H1 (cell line): Measurements from ENCODE around the gene COMT. TPM values are rescaled to one million over a fixed set of nuclear protein-coding genes. Genes with fewer than 3 reads are reported as not detected.

Experiments
- CTCF ChIA-PET: fragments of 300-600 bp; sonication (Branson Sonifier 250); formaldehyde crosslinking; loops from one replicate; lab custom pipeline; 2021; ENCODE audit not compliant: partially characterized antibody; lab: Charles Lee
- POLR2A ChIA-PET: fragments of 300-600 bp; sonication (Branson Sonifier 250); formaldehyde crosslinking; loops from one replicate; lab custom pipeline; 2021; ENCODE audit warnings: inconsistent platforms; ENCODE audit not compliant: partially characterized antibody; lab: Charles Lee
- DNase-seq, 2 experiments: peaks; one replicate each; pipeline versions ENCODE4 v3.0.0 to v3.0.0-alpha.2; 2010 to 2022; ENCODE audit warnings: low spot score in 2 of 2, low read depth in 1 of 2, mixed read lengths in 1 of 2
- FAIRE-seq: peaks from 2 replicates; lab custom pipeline; 2011; peaks lifted over from hg19 to GRCh38; lab: Jason Lieb, UNC
- H2AFZ ChIP-seq: 2 replicates; pipeline ENCODE4 v1.8.1; 2012; ENCODE audit warnings: low read length, inconsistent platforms
- H2AK5ac ChIP-seq: 2 replicates; pipeline ENCODE4 v1.6.1; 2013; ENCODE audit warnings: low read depth, low read length
- H2BK120ac ChIP-seq: replicated peaks from 2 replicates; pipeline ENCODE3; 2013; ENCODE audit warnings: low read depth, low read length, inconsistent platforms
- H2BK12ac ChIP-seq: 2 replicates; pipeline ENCODE4 v1.6.1; 2013; ENCODE audit warnings: low read depth, low read length
- H2BK15ac ChIP-seq: 2 replicates; pipeline ENCODE4 v1.6.1; 2013; ENCODE audit warnings: low read length
- H2BK20ac ChIP-seq: 2 replicates; pipeline ENCODE4 v1.6.1; 2013; ENCODE audit warnings: low read length
- H2BK5ac ChIP-seq: 2 replicates; pipeline ENCODE4 v1.6.1; 2013; ENCODE audit warnings: low read depth, low read length
- H3K14ac ChIP-seq: 2 replicates; pipeline ENCODE4 v1.6.1; 2013; ENCODE audit warnings: inconsistent platforms; ENCODE audit not compliant: insufficient read length
- H3K18ac ChIP-seq: 2 replicates; pipeline ENCODE4 v1.6.1; 2013; ENCODE audit warnings: low read length; ENCODE audit errors: extremely low read depth
- H3K23ac ChIP-seq: 2 replicates; pipeline ENCODE4 v1.6.1; 2013; ENCODE audit warnings: inconsistent platforms; ENCODE audit not compliant: insufficient read length
- H3K23me2 ChIP-seq: 2 replicates; pipeline ENCODE4 v1.6.1; 2013; ENCODE audit warnings: low read depth, low read length
- H3K27ac ChIP-seq: 2 replicates; pipeline ENCODE4 v1.6.1; 2011; ENCODE audit warnings: low read depth, low read length, inconsistent platforms
- H3K27me3 ChIP-seq, 4 experiments: replicated peaks in 1 of 4; 1 replicate in 1 of 4; 2 replicates in 3 of 4; pipeline versions ENCODE4 v1.6.1 to v1.8.1; 2011 to 2013; ENCODE audit warnings: low read length in 3 of 4, mild to moderate bottlenecking in 3 of 4, inconsistent platforms in 2 of 4, mixed read lengths in 2 of 4, moderate library complexity in 1 of 4; ENCODE audit not compliant: control insufficient read depth in 3 of 4, insufficient read depth in 3 of 4; ENCODE audit errors: extremely low read depth in 1 of 4
- H3K36me3 ChIP-seq, 4 experiments: 2 replicates each; pipeline versions ENCODE4 v1.6.1 to v1.8.1; 2011 to 2013; ENCODE audit warnings: mild to moderate bottlenecking in 4 of 4, low read length in 3 of 4, moderate library complexity in 2 of 4, control low read depth in 1 of 4, inconsistent platforms in 1 of 4; ENCODE audit not compliant: insufficient read depth in 4 of 4, control insufficient read depth in 2 of 4
- H3K4ac ChIP-seq: replicated peaks from 2 replicates; pipeline ENCODE3; 2013; ENCODE audit warnings: low read length, low read depth, mixed read lengths, inconsistent platforms; ENCODE audit not compliant: insufficient read length
- H3K4me1 ChIP-seq, 4 experiments: replicated peaks in 1 of 4; 1 replicate in 1 of 4; 2 replicates in 3 of 4; pipeline versions ENCODE4 v1.6.1 to v1.8.1; 2011 to 2013; ENCODE audit warnings: low read length in 3 of 4, inconsistent platforms in 2 of 4, mixed read lengths in 1 of 4; ENCODE audit not compliant: insufficient read depth in 4 of 4, control insufficient read depth in 3 of 4
- H3K4me2 ChIP-seq, 2 experiments: 2 replicates each; pipeline versions ENCODE4 v1.6.1 to v1.8.1; 2011 to 2013; ENCODE audit warnings: low read depth in 2 of 2, low read length in 2 of 2, control low read depth in 1 of 2, inconsistent platforms in 1 of 2, mild to moderate bottlenecking in 1 of 2; ENCODE audit not compliant: insufficient read depth in 1 of 2
- H3K4me3 ChIP-seq, 4 experiments: fragments of 200-600, 300-600 bp in 1 of 4; sonication (generic), shearing (Covaris generic), sonication (Bioruptor Twin) in 1 of 4; 2 replicates each; pipeline versions ENCODE4 v1.5.1 to v1.8.1; 2011 to 2016; ENCODE audit warnings: low read length in 4 of 4, low read depth in 3 of 4, control low read depth in 2 of 4, inconsistent platforms in 2 of 4, mild to moderate bottlenecking in 2 of 4, mixed read lengths in 1 of 4, moderate library complexity in 1 of 4; ENCODE audit not compliant: insufficient read depth in 2 of 4; ENCODE audit errors: extremely low read depth in 1 of 4
- H3K56ac ChIP-seq: replicated peaks from 2 replicates; pipeline ENCODE3; 2013; ENCODE audit warnings: low read depth, mild to moderate bottlenecking, mixed read lengths, low read length, inconsistent platforms; ENCODE audit not compliant: insufficient read length
- H3K79me1 ChIP-seq: 2 replicates; pipeline ENCODE4 v1.6.1; 2013; ENCODE audit warnings: low read depth, low read length, control low read depth
- H3K79me2 ChIP-seq, 2 experiments: 2 replicates each; pipeline versions ENCODE4 v1.6.1 to v1.8.1; 2012 to 2013; ENCODE audit warnings: low read length in 2 of 2, mild to moderate bottlenecking in 2 of 2, inconsistent platforms in 1 of 2; ENCODE audit not compliant: insufficient read depth in 2 of 2, control insufficient read depth in 1 of 2
- H3K9ac ChIP-seq, 4 experiments: replicated peaks in 1 of 4; 1 replicate in 1 of 4; 2 replicates in 3 of 4; pipeline versions ENCODE4 v1.6.1 to v1.8.1; 2011 to 2013; ENCODE audit warnings: low read depth in 3 of 4, low read length in 3 of 4, control low read depth in 2 of 4, mild to moderate bottlenecking in 2 of 4, moderate library complexity in 2 of 4, inconsistent platforms in 1 of 4; ENCODE audit errors: extremely low read depth in 1 of 4
- H3K9me3 ChIP-seq, 2 experiments: 2 replicates each; pipeline versions ENCODE4 v1.6.1 to v1.8.1; 2012 to 2013; ENCODE audit warnings: mild to moderate bottlenecking in 2 of 2, moderate library complexity in 2 of 2, control low read depth in 1 of 2, inconsistent platforms in 1 of 2, low read depth in 1 of 2, low read length in 1 of 2, mixed read lengths in 1 of 2; ENCODE audit not compliant: insufficient read depth in 2 of 2
- H4K20me1 ChIP-seq, 2 experiments: replicated peaks in 1 of 2; 2 replicates each; pipeline versions ENCODE3 to v1.8.1; 2011 to 2013; ENCODE audit warnings: inconsistent platforms in 2 of 2, low read length in 2 of 2, mild to moderate bottlenecking in 1 of 2; ENCODE audit not compliant: insufficient read depth in 2 of 2, control insufficient read depth in 1 of 2
- H4K5ac ChIP-seq: 2 replicates; pipeline ENCODE4 v1.6.1; 2013; ENCODE audit warnings: low read length, low read depth, mixed read lengths, inconsistent platforms; ENCODE audit not compliant: insufficient read length
- H4K8ac ChIP-seq: 2 replicates; pipeline ENCODE4 v1.8.0; 2013; ENCODE audit warnings: mild to moderate bottlenecking, moderate library complexity, low read length, inconsistent platforms; ENCODE audit not compliant: insufficient read depth; ENCODE audit errors: extremely low read depth
- H4K91ac ChIP-seq: replicated peaks from 2 replicates; pipeline ENCODE3; 2013; ENCODE audit warnings: low read length, mixed read lengths, inconsistent platforms; ENCODE audit not compliant: insufficient read length
- BACH1 ChIP-seq: IDR thresholded peaks from 2 replicates; pipeline ENCODE4 v1.6.1; 2012; ENCODE audit warnings: low read length, improper control_type of control experiment
- BRCA1 ChIP-seq: IDR thresholded peaks from 2 replicates; pipeline ENCODE4 v1.6.1; 2012; ENCODE audit warnings: low read depth, low read length, improper control_type of control experiment
- HDAC6 ChIP-seq: IDR thresholded peaks from one replicate; pipeline ENCODE4 v1.7.1; 2012; ENCODE audit warnings: low read depth, mild to moderate bottlenecking, inconsistent platforms, low read length, moderate library complexity
- KDM1A ChIP-seq: fragments of 200-600, 300-600 bp; sonication (generic); IDR thresholded peaks from 2 replicates; pipeline ENCODE4 v1.7.1; 2016; ENCODE audit warnings: mild to moderate bottlenecking, low read length, borderline replicate concordance
- NANOG ChIP-seq: IDR thresholded peaks from 2 replicates; pipeline ENCODE4 v1.6.1; 2011; ENCODE audit warnings: low read length, low read depth, mild to moderate bottlenecking, inconsistent platforms; ENCODE audit not compliant: insufficient read depth, poor library complexity, severe bottlenecking
- NRF1 ChIP-seq: IDR thresholded peaks from 2 replicates; pipeline ENCODE4 v1.6.1; 2011; ENCODE audit warnings: mild to moderate bottlenecking, low read depth, low read length, improper control_type of control experiment
- POLR2AphosphoS5 ChIP-seq: IDR thresholded peaks from 2 replicates; pipeline ENCODE4 v1.6.1; 2011; ENCODE audit warnings: low read depth, low read length
- RBBP5 ChIP-seq: IDR thresholded peaks from 2 replicates; pipeline ENCODE4 v1.7.1; 2012; ENCODE audit warnings: low read depth, mild to moderate bottlenecking, inconsistent platforms, low read length, moderate library complexity, borderline replicate concordance
- TEAD4 ChIP-seq: IDR thresholded peaks from 2 replicates; pipeline ENCODE4 v1.6.1; 2012; ENCODE audit warnings: low read depth, low read length, inconsistent platforms, mixed read lengths
- WGBS, 2 experiments: shearing (Covaris generic) in 1 of 2; methylation state at CpG; one replicate each; pipeline versions ENCODE4 v1.1.6 to v1.1.7; 2013 to 2015; ENCODE audit warnings: low lambda C conversion rate in 2 of 2, mixed read lengths in 2 of 2, inconsistent platforms in 1 of 2, low coverage in 1 of 2, missing lambda C conversion rate in 1 of 2; ENCODE audit not compliant: insufficient replicate concordance in 2 of 2, insufficient coverage in 1 of 2, insufficient read length in 1 of 2; ENCODE audit errors: extremely low coverage in 1 of 2, missing lambda C conversion rate in 1 of 2; 5-methylcytosine and 5-hydroxymethylcytosine counted together
- polyA plus RNA-seq, 7 experiments: library from polyadenylated mRNA; depleted of rRNA in 3 of 7; stranded (reverse) in 5 of 7; unstranded in 2 of 7; fragments of >200 nt in 5 of 7; fragments of 200-250 nt in 2 of 7; gene quantifications; 1 replicate in 5 of 7; 2 replicates in 1 of 7; 4 replicates in 1 of 7; pipeline versions ENCODE4 v1.2.1 to v1.2.3, GENCODE V29; 2011 to 2013; ENCODE audit warnings: missing spikeins in 2 of 7, mixed read lengths in 2 of 7
- total RNA-seq: library from RNA; stranded (reverse); fragmentation: NEBNext Ultra II Directional; extraction: Animal tissue kit (Norgen Biotek cat#: 25700); gene quantifications from 2 replicates; pipeline ENCODE4 v1.2.1, GENCODE V29; 2021
- TF ChIP-seq, protein P1 (sequence below), 3 experiments: IDR thresholded peaks; 1 replicate in 2 of 3; 2 replicates in 1 of 3; pipeline versions ENCODE4 v1.5.1 to v1.6.1; 2011; ENCODE audit warnings: low read length in 3 of 3, mild to moderate bottlenecking in 3 of 3, inconsistent platforms in 2 of 3, low read depth in 1 of 3, moderate library complexity in 1 of 3; ENCODE audit not compliant: insufficient read depth in 1 of 3; ENCODE audit errors: control extremely low read depth in 1 of 3
- TF ChIP-seq, protein P2 (sequence below): IDR thresholded peaks from 2 replicates; pipeline ENCODE4 v1.6.1; 2012; ENCODE audit warnings: inconsistent platforms

The COMT gene
- total and polyA plus RNA-seq, 2 of the 8 experiments (the other 6 are each of a cell fraction or from before 2014, with no cell fraction given): 15.2 to 33.7 TPM

GRCh38 chr22:19916006-19916405 lies 25.6 kb upstream of the COMT start:
- no peak overlapping the region for H2BK12ac ChIP-seq
- no peaks in the 10 kb centered on the region; the same call in 1 of the 2 replicates for H3K79me1 ChIP-seq
- H3K36me3 ChIP-seq: no peaks in the 10 kb centered on the region
- DNase-seq: no peak
- H2AK5ac ChIP-seq: no peak overlapping the region
- CTCF ChIA-PET: interaction anchor here (1.0 to 10.9 kb wide), 5 partner anchors 20 to 185 kb away, joined by 3 to 145 read pairs (median 5); no protein-coding TSS in a partner anchor
- no peak overlapping the region for H3K56ac ChIP-seq
- no peaks in the 10 kb centered on the region for H3K9me3 ChIP-seq
- no peak overlapping the region for H4K5ac ChIP-seq
- 0 out of 2 replicates have a peak overlapping the region, but pooled peaks have one; percentile 81 for H2BK15ac ChIP-seq
- WGBS, 2 experiments: 83% methylated on average over 8 of the region's 9 CpGs; no CpG with 5 or more reads in 1 of the 2 experiments
- H3K4me1 ChIP-seq: no peaks in the 10 kb centered on the region
- no peaks in the 10 kb centered on the region for H4K20me1 ChIP-seq
- H2BK20ac ChIP-seq: no peak overlapping the region
- no peak overlapping the region for H3K4me2 ChIP-seq
- no peaks in the 10 kb centered on the region for H3K79me2 ChIP-seq
- no peaks in the 10 kb centered on the region for H3K23me2 ChIP-seq
- POLR2A ChIA-PET: no interaction called here
- H3K4ac ChIP-seq: no peak overlapping the region
- H3K27ac ChIP-seq: no peak overlapping the region
- no peak overlapping the region for H4K91ac ChIP-seq
- no peak overlapping the region for H2BK5ac ChIP-seq
- H3K27me3 ChIP-seq: no peaks in the 10 kb centered on the region; a peak in 1 of 7 replicates
- no peak overlapping the region for H2AFZ ChIP-seq
- H3K14ac ChIP-seq: no peak overlapping the region
- no peak overlapping the region for H3K4me3 ChIP-seq
- H2BK120ac ChIP-seq: no peak overlapping the region
- no peak for FAIRE-seq
- H4K8ac ChIP-seq: no peak overlapping the region
- H3K9ac ChIP-seq: no peak overlapping the region
- H3K18ac ChIP-seq: no peak overlapping the region
- no peak overlapping the region for H3K23ac ChIP-seq
- no peak for TF ChIP-seq HDAC6
- TF ChIP-seq, protein P1, sequence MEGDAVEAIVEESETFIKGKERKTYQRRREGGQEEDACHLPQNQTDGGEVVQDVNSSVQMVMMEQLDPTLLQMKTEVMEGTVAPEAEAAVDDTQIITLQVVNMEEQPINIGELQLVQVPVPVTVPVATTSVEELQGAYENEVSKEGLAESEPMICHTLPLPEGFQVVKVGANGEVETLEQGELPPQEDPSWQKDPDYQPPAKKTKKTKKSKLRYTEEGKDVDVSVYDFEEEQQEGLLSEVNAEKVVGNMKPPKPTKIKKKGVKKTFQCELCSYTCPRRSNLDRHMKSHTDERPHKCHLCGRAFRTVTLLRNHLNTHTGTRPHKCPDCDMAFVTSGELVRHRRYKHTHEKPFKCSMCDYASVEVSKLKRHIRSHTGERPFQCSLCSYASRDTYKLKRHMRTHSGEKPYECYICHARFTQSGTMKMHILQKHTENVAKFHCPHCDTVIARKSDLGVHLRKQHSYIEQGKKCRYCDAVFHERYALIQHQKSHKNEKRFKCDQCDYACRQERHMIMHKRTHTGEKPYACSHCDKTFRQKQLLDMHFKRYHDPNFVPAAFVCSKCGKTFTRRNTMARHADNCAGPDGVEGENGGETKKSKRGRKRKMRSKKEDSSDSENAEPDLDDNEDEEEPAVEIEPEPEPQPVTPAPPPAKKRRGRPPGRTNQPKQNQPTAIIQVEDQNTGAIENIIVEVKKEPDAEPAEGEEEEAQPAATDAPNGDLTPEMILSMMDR (IDR thresholded peaks at IDR 0.05; ENCODE audit: control extremely low read depth in 1 of 3, insufficient read depth in 1 of 3, low read depth in 1 of 3, low read length in 3 of 3): no peak
- TF ChIP-seq BACH1: no peak
- TF ChIP-seq NRF1: no peak
- no peak for TF ChIP-seq POLR2AphosphoS5
- TF ChIP-seq, protein P2, sequence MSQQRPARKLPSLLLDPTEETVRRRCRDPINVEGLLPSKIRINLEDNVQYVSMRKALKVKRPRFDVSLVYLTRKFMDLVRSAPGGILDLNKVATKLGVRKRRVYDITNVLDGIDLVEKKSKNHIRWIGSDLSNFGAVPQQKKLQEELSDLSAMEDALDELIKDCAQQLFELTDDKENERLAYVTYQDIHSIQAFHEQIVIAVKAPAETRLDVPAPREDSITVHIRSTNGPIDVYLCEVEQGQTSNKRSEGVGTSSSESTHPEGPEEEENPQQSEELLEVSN: no peak
- no peak for TF ChIP-seq BRCA1
- TF ChIP-seq NANOG: no peak
- TF ChIP-seq TEAD4: no peak
- TF ChIP-seq KDM1A: no peak
- TF ChIP-seq RBBP5: no peak
